Astrocyte (in vitro differentiated cells and primary cell): ENCODE measurements around the gene MAP3K4.

ENCODE experiments used
- EZH2 ChIP-seq: IDR thresholded peaks from 2 replicates; pipeline ENCODE4 v1.6.1; 2012; ENCODE audit warnings: mild to moderate bottlenecking, low read length, inconsistent platforms; ENCODE audit not compliant: insufficient read depth
- TF ChIP-seq, protein P1 (sequence below): IDR thresholded peaks from 2 replicates; pipeline ENCODE4 v1.5.1; 2011; ENCODE audit warnings: low read depth, mild to moderate bottlenecking, inconsistent platforms, low read length, moderate library complexity; ENCODE audit not compliant: insufficient read depth

DNA sequence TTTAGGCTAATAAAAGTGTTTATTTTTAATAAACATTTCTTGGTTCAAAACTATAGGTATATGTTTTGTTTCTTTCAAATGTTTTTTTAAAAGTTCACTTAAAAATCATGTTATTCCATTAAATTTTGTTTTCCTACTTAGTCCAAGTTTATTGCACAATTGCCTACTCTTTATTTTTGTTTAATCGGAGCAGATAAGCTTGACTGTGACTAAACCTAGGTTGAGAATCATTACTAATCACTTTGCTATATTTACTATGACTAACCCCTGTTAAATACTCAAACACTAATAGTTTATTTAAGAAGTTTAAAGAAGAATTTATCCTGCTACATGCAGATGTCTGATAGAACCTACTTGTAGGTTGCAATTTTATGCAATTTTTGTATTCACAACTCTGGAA, 18.8 kb downstream of the MAP3K4 start:
- TF ChIP-seq, protein P1, sequence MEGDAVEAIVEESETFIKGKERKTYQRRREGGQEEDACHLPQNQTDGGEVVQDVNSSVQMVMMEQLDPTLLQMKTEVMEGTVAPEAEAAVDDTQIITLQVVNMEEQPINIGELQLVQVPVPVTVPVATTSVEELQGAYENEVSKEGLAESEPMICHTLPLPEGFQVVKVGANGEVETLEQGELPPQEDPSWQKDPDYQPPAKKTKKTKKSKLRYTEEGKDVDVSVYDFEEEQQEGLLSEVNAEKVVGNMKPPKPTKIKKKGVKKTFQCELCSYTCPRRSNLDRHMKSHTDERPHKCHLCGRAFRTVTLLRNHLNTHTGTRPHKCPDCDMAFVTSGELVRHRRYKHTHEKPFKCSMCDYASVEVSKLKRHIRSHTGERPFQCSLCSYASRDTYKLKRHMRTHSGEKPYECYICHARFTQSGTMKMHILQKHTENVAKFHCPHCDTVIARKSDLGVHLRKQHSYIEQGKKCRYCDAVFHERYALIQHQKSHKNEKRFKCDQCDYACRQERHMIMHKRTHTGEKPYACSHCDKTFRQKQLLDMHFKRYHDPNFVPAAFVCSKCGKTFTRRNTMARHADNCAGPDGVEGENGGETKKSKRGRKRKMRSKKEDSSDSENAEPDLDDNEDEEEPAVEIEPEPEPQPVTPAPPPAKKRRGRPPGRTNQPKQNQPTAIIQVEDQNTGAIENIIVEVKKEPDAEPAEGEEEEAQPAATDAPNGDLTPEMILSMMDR = no peak
- TF ChIP-seq EZH2 = no peak
